AG20443 (cell line): ENCODE data around the gene MSMP.

Experiments
- DNase-seq: peaks from one replicate; pipeline ENCODE4 v3.0.0; 2012; ENCODE audit warnings: low spot score, mixed read lengths

MSMP gene

DNA sequence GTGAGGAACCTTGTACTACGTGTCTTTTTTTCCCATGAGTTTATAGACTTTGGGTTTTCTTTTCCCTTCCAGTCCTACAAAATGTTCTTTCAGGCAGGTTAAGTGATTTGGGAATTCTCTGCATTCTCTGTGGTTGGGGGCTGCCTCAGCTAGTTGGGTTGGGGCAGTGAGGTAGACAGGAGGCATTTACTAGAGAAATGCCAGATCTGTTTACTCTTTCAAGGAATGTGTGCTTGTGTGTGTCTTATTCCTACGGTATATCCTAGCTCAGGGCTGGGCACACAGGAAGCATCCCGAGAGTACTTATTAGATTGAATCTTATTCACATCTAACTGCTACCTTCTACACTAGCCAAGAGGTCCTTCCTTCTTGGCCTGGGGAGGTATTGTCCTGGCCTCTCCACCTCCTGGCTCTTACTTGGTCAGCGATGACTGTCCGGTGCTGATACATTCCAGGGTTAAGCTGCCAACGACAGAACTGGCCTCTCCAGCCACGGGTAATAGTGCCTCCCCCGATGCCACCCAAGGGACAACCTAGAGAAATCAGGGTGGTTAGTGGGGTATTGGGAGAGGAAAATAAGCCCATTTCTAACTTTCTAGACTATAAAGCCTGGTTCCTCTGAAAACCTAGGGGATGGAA is 10.1 kb downstream of the MSMP start:
- DNase-seq = no peak

- DNase-seq = no peak
These were observed 10.6 kb downstream of the MSMP start for GRCh38 chr9:35743452-35743851.

- DNase-seq = no peak
These were observed 12.3 kb downstream of the MSMP start for GRCh38 chr9:35741740-35742139.

DNA sequence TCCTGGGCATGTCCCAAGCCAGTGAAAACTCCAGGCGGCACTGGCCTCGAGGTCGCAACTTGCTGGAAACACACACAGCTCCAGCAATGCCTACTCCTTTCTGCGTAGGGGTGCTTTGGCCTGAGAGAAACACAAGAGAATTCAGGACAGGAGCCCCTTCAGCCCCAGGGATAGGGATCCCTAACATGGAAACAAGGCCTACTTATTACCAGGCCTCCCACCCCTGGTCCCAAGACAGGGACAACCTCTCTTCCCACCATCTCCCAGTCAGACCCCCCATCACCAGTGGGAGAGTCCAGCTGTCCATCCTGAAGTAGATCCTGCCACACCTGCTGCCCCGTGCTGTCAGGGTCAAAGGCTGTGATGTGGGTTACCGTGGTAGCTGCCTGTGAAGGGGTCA is 13.8 kb downstream of the MSMP start:
- no peak for DNase-seq

- no peak for DNase-seq
These were observed 15.2 kb downstream of the MSMP start for GRCh38 chr9:35738924-35739323.

- no peak for DNase-seq
These were observed 15.9 kb downstream of the MSMP start for GRCh38 chr9:35738186-35738585.

- no peak for DNase-seq
These were observed 16.9 kb downstream of the MSMP start for GRCh38 chr9:35737143-35737542.

GRCh38 chr9:35736201-35736633 is 17.9 kb downstream of the MSMP start:
- DNase-seq = peak; percentile 78

DNA sequence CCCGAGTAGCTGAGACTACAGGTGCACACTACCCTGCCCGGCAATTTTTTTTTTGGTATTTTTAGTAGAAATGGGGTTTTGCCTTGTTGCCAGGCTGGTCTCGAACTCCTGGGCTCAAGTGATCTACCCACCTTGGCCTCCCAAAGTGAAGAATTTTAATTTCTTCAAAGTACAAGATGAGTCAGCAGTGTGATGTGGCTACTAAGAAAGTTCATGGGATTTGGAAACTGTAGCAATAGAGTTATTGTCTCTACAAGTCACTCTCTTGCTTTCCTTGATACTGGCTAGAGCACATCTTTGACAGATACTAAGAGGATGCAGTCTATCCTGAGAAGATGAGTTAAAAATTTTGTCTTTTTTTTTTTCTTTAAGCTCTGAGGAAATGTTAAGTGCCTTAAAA is 20.0 kb downstream of the MSMP start:
- no peak for DNase-seq

- DNase-seq = peak; percentile 37
These were observed 21.1 kb downstream of the MSMP start for GRCh38 chr9:35732800-35733541.

- peak; percentile 95 for DNase-seq
These were observed 21.8 kb downstream of the MSMP start, which contains the start of the genes CREB3 and TLN1 for GRCh38 chr9:35732185-35732799. Gene CREB3, plus strand, starts transcription at chr9:35732666. Its CDS starts 107 bp downstream, at chr9:35732773. Gene TLN1, minus strand, starts transcription at chr9:35732195. Its CDS starts 6,501 bp downstream, at chr9:35725694.

DNA sequence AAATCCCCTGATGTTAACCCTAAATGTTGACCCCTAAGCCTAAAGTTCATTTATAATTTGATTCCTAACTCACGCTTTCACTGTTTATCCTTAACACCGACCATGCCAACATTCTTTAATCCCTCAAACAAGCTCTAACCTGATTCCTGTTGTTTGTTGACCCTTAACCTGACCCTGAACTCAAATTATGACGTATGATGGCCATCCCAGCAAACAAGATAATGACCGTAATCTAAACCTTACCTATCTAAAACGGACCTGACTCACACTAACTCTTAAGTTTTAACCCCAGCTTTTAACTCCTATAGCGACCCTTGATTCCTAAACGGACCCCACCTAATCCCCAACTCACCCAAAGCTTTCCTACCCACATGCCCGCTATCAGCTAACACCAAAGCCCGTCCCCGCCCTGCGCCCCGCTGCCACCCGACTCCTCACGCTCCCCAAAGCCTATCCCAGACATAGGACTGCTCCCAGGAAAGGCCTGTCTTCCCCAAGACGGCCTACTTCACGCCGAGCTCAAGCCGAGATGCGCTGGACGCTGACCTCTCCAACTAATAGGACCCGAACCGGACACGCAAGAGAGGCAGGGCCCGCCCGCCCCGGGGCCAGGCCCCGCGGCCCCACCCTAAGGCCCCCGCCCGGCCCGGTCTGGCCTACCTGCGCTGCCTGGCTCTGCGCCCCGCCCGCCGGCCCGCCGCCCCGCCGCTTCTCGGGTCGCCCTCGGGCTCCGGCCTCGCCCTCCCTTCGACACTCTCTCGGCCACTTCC is 22.5 kb downstream of the MSMP start:
- DNase-seq = no peak

- no peak for DNase-seq
These were observed 23.6 kb downstream of the MSMP start for GRCh38 chr9:35730486-35730854.

DNA sequence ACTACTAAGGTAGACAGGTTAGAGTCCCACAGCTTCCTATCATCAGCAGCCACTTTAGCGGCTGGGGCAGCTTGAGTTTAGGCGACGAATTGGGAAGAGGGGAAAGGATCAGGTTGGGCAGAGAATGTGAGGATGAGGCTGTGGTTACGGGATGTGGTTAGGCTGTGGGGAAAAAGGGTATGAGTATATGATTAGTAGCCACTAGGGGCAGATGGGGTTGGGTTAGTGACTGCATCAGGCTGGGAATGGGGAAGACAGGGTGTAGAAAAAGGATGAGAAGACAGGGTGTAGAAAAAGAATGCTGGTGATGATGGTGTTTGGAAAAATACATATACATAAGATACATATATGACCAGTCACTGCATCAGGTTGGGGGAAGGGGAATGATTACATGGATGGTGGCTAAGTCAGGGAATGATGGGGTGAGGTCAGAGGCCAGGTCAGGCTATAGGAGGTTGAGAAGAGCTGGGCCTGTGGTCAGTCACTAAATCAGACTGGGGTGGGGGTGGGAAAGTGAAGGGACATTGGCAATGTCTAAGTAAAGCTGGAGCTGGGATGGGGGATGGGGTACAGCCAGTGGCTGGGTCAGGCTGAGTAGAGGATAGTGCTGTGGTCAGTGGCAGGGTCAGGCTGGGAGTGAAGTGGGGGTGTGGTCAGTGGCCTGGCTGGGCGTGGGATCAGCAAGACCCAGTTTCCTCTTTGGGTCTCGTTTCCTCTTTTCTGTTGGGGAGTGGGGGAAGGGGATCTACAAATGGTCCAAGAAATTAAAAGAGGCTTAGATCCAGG is 24.2 kb downstream of the MSMP start:
- peak; percentile 86 for DNase-seq

DNA sequence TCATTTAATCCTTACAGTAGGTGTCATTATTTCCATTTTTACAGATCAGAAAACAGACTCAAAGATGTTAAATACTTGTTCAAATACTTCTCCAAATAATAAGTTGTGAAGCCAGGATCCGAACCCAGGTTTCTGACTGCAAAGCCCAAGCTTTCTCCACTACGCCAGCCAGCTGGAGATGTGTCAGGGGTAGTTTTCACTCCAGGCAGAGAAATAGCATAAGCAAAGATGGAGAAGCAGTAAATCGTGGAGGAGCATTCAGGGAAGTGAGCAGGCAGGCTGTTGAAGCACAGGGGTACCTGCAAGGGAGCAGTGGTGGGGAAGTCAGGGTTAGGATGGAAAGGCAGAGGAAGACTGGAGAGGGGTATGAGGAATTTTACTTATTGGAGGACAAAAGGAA is 25.0 kb downstream of the MSMP start:
- no peak for DNase-seq

GRCh38 chr9:35728041-35728971 is 25.8 kb downstream of the MSMP start:
- DNase-seq = peak; percentile 84

DNA sequence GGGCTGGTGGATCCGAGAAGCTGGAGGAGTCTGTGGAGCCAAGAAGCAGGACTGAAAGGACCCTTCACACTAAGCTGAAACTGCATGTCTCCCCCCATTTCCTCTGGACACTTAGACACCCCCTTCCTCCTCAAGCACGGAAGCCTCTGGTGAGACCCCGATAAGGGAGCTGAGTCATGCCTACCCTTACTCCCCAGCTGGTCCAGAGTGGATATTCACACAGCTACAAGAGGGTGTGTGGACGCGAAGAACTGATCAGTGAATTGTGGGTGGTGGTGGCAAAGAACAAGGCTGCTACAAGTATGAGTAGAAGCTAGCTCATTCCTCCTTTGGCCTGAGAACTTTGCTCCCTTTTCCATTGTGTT is 26.4 kb downstream of the MSMP start:
- no peak for DNase-seq

- DNase-seq = peak; percentile 49
These were observed 27.1 kb downstream of the MSMP start for GRCh38 chr9:35726931-35727330.

- no peak for DNase-seq
These were observed 28.7 kb downstream of the MSMP start for GRCh38 chr9:35725362-35725761.

- DNase-seq = no peak
These were observed 30.2 kb downstream of the MSMP start for GRCh38 chr9:35723908-35724307.

- no peak for DNase-seq
These were observed 30.6 kb downstream of the MSMP start for GRCh38 chr9:35723426-35723825.
